HUES48 (cell line): ENCODE data around the gene PREP.
A peak's percentile ranks its signal among the peaks of the same experiment; 100 is the strongest.
"Not testable (repeated sequence)": the region's sequence is repeated elsewhere in the genome, so short reads cannot be mapped to it uniquely, and the experiment has no call there.

Source experiments
- H3K27ac ChIP-seq: one replicate; pipeline ENCODE4 v1.7.0; 2013; ENCODE audit warnings: low read depth, low read length, inconsistent platforms
- H3K27me3 ChIP-seq: 2 replicates; pipeline ENCODE4 v1.6.1; 2013; ENCODE audit warnings: mild to moderate bottlenecking, low read length; ENCODE audit not compliant: control insufficient read depth, insufficient read depth
- H3K36me3 ChIP-seq: 2 replicates; pipeline ENCODE4 v1.6.1; 2013; ENCODE audit warnings: low read length; ENCODE audit not compliant: control insufficient read depth, insufficient read depth
- H3K4me1 ChIP-seq: 2 replicates; pipeline ENCODE4 v1.6.1; 2013; ENCODE audit warnings: mild to moderate bottlenecking, low read length; ENCODE audit not compliant: control insufficient read depth, insufficient read depth
- H3K4me3 ChIP-seq: 2 replicates; pipeline ENCODE4 v1.5.1; 2013; ENCODE audit warnings: mild to moderate bottlenecking, low read depth, low read length
- H3K9ac ChIP-seq: 2 replicates; pipeline ENCODE4 v1.6.1; 2013; ENCODE audit warnings: mild to moderate bottlenecking, low read depth, low read length, moderate library complexity
- H3K9me3 ChIP-seq: 2 replicates; pipeline ENCODE4 v1.6.1; 2013; ENCODE audit warnings: low read length; ENCODE audit not compliant: control insufficient read depth, insufficient read depth

The PREP gene

DNA sequence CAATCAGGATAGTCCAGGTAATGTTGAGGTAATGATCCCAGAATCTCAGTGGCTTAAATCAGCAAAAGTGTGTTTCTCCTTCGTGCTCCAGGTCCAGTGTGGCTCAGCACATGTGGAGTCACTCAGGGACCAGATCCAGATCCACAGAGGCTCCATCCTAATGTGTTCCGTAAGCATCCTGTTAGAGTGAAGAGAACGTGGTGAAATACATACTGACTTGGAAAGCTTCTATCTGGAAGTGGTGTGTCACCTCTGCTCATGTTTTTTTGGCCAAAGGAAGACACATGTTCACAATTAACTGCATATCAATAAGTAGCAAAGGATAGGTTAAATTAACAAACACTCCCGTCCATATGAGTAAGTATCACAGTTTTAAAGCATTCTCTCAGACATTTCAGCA is 26.8 kb upstream of the PREP start:
- no peak overlapping the region for H3K4me3 ChIP-seq
- no peaks in the 10 kb centered on the region for H3K27me3 ChIP-seq
- H3K9ac ChIP-seq, result no peak overlapping the region
- H3K36me3 ChIP-seq, result no peaks in the 10 kb centered on the region
- peaks cover 7% of the 10 kb centered on the region; the same call in 1 of the 2 replicates for H3K4me1 ChIP-seq
- no peak overlapping the region for H3K27ac ChIP-seq
- H3K9me3 ChIP-seq, result no peaks in the 10 kb centered on the region

- H3K27me3 ChIP-seq, result no peaks in the 10 kb centered on the region
- H3K9ac ChIP-seq, result no peak overlapping the region
- H3K9me3 ChIP-seq, result no peaks in the 10 kb centered on the region
- H3K36me3 ChIP-seq, result no peaks in the 10 kb centered on the region
- H3K4me3 ChIP-seq, result no peak overlapping the region
- no peak overlapping the region for H3K27ac ChIP-seq
- H3K4me1 ChIP-seq, result peaks cover 7% of the 10 kb centered on the region; the same call in 1 of the 2 replicates
Measured at GRCh38 chr6:105428342-105428957, 25.6 kb upstream of the PREP start.

DNA sequence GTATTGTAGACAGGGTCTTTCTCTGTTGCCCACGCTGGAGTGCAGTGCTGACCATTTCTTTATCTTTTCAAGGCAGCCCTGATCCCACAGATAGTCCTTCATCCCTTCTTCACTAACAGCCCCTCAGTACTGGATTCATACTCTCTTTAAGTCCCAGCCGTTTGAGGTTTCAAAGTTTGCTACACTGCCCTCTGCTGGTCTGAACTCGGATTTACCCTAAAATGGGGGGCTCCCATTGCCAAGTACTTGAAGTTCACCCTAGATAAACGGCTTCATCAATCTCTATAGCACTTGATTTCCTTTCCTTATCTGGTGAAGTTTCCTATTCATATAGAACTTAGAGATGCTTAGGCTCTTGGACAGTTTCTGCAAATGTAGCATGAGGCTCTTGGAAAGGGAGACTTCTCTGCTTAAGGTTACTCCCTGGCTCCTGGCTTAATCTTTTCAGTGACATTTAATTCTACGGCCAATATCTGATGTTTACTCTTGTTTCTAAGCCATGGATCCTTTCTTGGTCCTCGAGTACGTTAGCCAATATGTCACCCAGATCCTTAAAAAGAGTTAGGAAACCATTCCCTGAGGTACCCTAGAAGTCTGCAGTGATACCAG is 21.4 kb upstream of the PREP start:
- no peaks in the 10 kb centered on the region for H3K4me1 ChIP-seq
- H3K27me3 ChIP-seq, result no peaks in the 10 kb centered on the region
- no peaks in the 10 kb centered on the region for H3K9me3 ChIP-seq
- H3K27ac ChIP-seq, result no peak overlapping the region
- no peaks in the 10 kb centered on the region for H3K36me3 ChIP-seq
- no peak overlapping the region for H3K9ac ChIP-seq
- no peak overlapping the region for H3K4me3 ChIP-seq

GRCh38 chr6:105416971-105417370 is 14.1 kb upstream of the PREP start:
- H3K4me1 ChIP-seq, H3K9ac ChIP-seq, H3K4me3 ChIP-seq, H3K27me3 ChIP-seq, H3K27ac ChIP-seq, H3K36me3 ChIP-seq: not testable (repeated sequence)
- H3K9me3 ChIP-seq, result peaks cover 16% of the 10 kb centered on the region

DNA sequence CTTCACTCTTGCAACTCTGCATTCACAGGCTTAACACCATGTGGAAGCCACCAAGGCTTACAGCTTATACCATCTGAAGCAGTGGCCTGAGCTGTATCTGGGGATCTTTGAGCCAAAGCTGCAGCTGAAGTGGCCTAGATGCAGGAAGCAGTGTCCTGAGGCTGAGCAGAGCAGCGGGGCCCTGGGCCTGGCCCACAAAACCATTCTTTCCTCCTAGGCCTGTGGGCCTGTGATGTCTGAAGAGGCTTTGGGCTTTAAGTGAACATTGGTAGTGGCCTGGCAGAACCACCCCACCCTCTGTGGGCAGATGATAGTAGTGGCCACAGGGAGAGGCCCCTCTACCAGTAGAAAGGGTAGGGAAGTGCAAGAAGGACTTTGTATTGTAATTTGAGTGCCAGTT is 6.9 kb upstream of the PREP start:
- Histone ChIP-seq H3K36me3 (no peaks in the 10 kb centered on the region), H3K4me1 (no peaks in the 10 kb centered on the region), H3K9me3 (peaks cover 17% of the 10 kb centered on the region), H3K27ac (no peak overlapping the region), H3K9ac (no peak overlapping the region), H3K27me3 (no peaks in the 10 kb centered on the region), H3K4me3 (no peak overlapping the region)

DNA sequence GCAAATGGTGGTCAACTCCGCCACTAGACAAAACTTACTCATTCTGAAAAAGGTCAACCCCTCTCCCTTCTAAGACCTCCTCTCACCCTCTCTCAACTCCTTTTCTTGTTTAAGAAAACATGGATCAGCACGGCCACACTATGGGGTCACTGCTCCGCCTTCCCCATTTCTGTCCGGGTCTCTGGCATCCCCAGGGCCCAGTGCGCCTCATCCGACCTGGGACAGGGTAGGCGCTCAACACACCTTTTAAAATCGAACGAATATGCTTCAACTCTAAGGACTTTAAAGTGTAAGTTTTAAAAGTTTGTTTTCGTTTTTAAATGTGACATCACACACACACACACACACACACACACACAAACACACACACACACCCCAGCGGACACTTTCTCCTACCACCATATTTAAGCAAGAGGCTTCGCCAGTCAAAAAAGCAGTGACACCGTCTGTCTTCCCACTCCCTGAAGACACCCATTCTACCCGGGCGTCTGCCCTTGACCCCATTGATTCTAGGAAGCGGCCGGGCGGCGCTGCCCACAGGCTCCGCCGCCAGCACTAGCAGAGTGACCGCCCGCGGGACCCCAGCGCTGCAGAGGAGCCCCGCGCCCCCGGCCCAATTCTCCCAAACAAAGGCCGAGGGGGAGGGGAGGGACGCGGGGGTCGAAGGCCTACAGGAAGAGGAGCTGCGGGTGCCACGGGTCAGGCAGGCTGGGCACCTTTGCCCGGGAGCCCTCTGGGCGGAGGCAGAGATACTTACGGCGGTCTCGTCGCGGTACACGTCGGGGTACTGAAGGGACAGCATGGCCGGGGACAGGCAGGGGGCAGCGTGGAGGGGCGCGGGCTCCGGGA is 568 bp downstream of the PREP start:
- Histone ChIP-seq H3K9ac (peak overlapping the region; percentile 76), H3K4me3 (peak overlapping the region; percentile 78), H3K27ac (peak overlapping the region; percentile 78), H3K9me3 (no peaks in the 10 kb centered on the region), H3K27me3 (no peaks in the 10 kb centered on the region), H3K4me1 (peaks cover 26% of the 10 kb centered on the region), H3K36me3 (no peaks in the 10 kb centered on the region)

GRCh38 chr6:105401247-105402089 is 1.4 kb downstream of the PREP start:
- Histone ChIP-seq H3K9me3 (no peaks in the 10 kb centered on the region), H3K9ac (peak overlapping the region; percentile 76; the same call in 1 of the 2 replicates), H3K27me3 (no peaks in the 10 kb centered on the region), H3K36me3 (no peaks in the 10 kb centered on the region), H3K27ac (no peak overlapping the region), H3K4me3 (peak overlapping the region; percentile 78), H3K4me1 (peaks cover 26% of the 10 kb centered on the region)

- H3K9me3 ChIP-seq, result no peaks in the 10 kb centered on the region
- H3K27ac ChIP-seq, result no peak overlapping the region
- peaks cover 10% of the 10 kb centered on the region for H3K36me3 ChIP-seq
- H3K27me3 ChIP-seq, result no peaks in the 10 kb centered on the region
- H3K4me3 ChIP-seq, result no peak overlapping the region
- no peak overlapping the region for H3K9ac ChIP-seq
- peaks cover 26% of the 10 kb centered on the region for H3K4me1 ChIP-seq
Measured at GRCh38 chr6:105400501-105400900, 2.4 kb downstream of the PREP start.

GRCh38 chr6:105398859-105399258 is 4.0 kb downstream of the PREP start:
- Histone ChIP-seq H3K27ac (no peak overlapping the region), H3K4me3 (no peak overlapping the region), H3K9ac (no peak overlapping the region), H3K27me3 (no peaks in the 10 kb centered on the region), H3K9me3 (no peaks in the 10 kb centered on the region), H3K4me1 (peaks cover 26% of the 10 kb centered on the region), H3K36me3 (peaks cover 24% of the 10 kb centered on the region)

GRCh38 chr6:105397987-105398386 is 4.9 kb downstream of the PREP start:
- Histone ChIP-seq H3K4me3 (no peak overlapping the region), H3K9ac (no peak overlapping the region), H3K27me3 (no peaks in the 10 kb centered on the region), H3K36me3 (peaks cover 26% of the 10 kb centered on the region), H3K9me3 (no peaks in the 10 kb centered on the region), H3K27ac (no peak overlapping the region), H3K4me1 (peaks cover 26% of the 10 kb centered on the region)
